WTC11 (cell line): ENCODE data around the gene HAUS6. TPM values are rescaled to one million over a fixed set of nuclear protein-coding genes. Genes with fewer than 3 reads are reported as not detected.

Source experiments
- ATAC-seq: fragments of 200-7000 bp; cut with Tn5 transposase; 2 replicates; pipeline ENCODE4 v1.10.0; 2021; ENCODE audit warnings: mild to moderate bottlenecking, moderate library complexity
- CTCF ChIA-PET: fragments of 300-600 bp; sonication (Branson Sonifier 250); formaldehyde crosslinking; loops from one replicate; lab custom pipeline; 2021; ENCODE audit warnings: antibody characterized with exemption; lab: Charles Lee
- POLR2A ChIA-PET: fragments of 350-600 bp; sonication (Branson Sonifier 250); formaldehyde crosslinking; loops from one replicate; lab custom pipeline; 2021; ENCODE audit warnings: antibody characterized with exemption; lab: Charles Lee
- DNase-seq: peaks from one replicate; pipeline ENCODE4 v3.0.0; 2021; ENCODE audit warnings: low spot score
- H3K27ac Mint-ChIP-seq: 2 replicates; pipeline ENCODE4 v1.8.0; 2021; ENCODE audit warnings: mixed read lengths
- H3K27me3 Mint-ChIP-seq: 2 replicates; pipeline ENCODE4 v1.8.0; 2021; ENCODE audit warnings: low read depth, mild to moderate bottlenecking, moderate library complexity, mixed read lengths
- H3K36me3 Mint-ChIP-seq: 2 replicates; pipeline ENCODE4 v1.8.0; 2021; ENCODE audit warnings: mixed read lengths
- H3K4me1 Mint-ChIP-seq: 2 replicates; pipeline ENCODE4 v1.8.0; 2022; ENCODE audit warnings: mixed read lengths
- H3K4me3 Mint-ChIP-seq: 2 replicates; pipeline ENCODE4 v1.8.0; 2021; ENCODE audit warnings: mild to moderate bottlenecking, moderate library complexity, mixed read lengths
- H3K9me3 Mint-ChIP-seq: 2 replicates; pipeline ENCODE4 v1.8.0; 2021; ENCODE audit warnings: mixed read lengths
- JUN ChIP-seq: sonication (generic); formaldehyde crosslinking; IDR thresholded peaks from 2 replicates; pipeline ENCODE4 v1.8.0; 2023; ENCODE audit warnings: mild to moderate bottlenecking, missing genetic modification reagents
- MYBL2 ChIP-seq: sonication (generic); formaldehyde crosslinking; IDR thresholded peaks from 2 replicates; pipeline ENCODE4 v1.8.1; 2023; ENCODE audit warnings: mild to moderate bottlenecking, moderate library complexity, missing genetic modification reagents
- NFYB ChIP-seq: sonication (generic); formaldehyde crosslinking; conservative IDR thresholded peaks from 2 replicates; pipeline ENCODE4 v1.8.0; 2022; ENCODE audit warnings: low read depth, missing genetic modification reagents
- NR3C1 ChIP-seq: sonication (generic); formaldehyde crosslinking; conservative IDR thresholded peaks from 2 replicates; pipeline ENCODE4 v1.8.1; 2023; ENCODE audit warnings: low read depth, mild to moderate bottlenecking, missing genetic modification reagents
- RORB ChIP-seq: fragments of 250-450 bp; sonication (Bioruptor Pico); IDR thresholded peaks from 2 replicates; pipeline ENCODE4 v1.9.0; 2021; ENCODE audit warnings: mild to moderate bottlenecking
- ZBTB21 ChIP-seq: sonication (generic); formaldehyde crosslinking; IDR thresholded peaks from 2 replicates; pipeline ENCODE4 v1.8.1; 2023; ENCODE audit warnings: mild to moderate bottlenecking, missing genetic modification reagents, borderline replicate concordance
- total RNA-seq: library from RNA; stranded (reverse); gene quantifications from 3 replicates; pipeline ENCODE4 v1.2.3, GENCODE V29; 2021
- TF ChIP-seq, protein P1 (sequence below): sonication (generic); formaldehyde crosslinking; IDR thresholded peaks from 2 replicates; pipeline ENCODE4 v1.8.1; 2022; ENCODE audit warnings: low read depth, mild to moderate bottlenecking, moderate library complexity, missing genetic modification reagents, borderline replicate concordance
- TF ChIP-seq, protein P2 (sequence below): sonication (generic); formaldehyde crosslinking; IDR thresholded peaks from 2 replicates; pipeline ENCODE4 v1.8.1; 2023; ENCODE audit warnings: mild to moderate bottlenecking, missing genetic modification reagents
- TF ChIP-seq, protein P3 (sequence below): sonication (generic); formaldehyde crosslinking; IDR thresholded peaks from 2 replicates; pipeline ENCODE4 v1.8.0; 2022; ENCODE audit warnings: missing genetic modification reagents

Gene HAUS6
- total RNA-seq, 1 experiment from 2014 or later: 43.3 TPM

DNA sequence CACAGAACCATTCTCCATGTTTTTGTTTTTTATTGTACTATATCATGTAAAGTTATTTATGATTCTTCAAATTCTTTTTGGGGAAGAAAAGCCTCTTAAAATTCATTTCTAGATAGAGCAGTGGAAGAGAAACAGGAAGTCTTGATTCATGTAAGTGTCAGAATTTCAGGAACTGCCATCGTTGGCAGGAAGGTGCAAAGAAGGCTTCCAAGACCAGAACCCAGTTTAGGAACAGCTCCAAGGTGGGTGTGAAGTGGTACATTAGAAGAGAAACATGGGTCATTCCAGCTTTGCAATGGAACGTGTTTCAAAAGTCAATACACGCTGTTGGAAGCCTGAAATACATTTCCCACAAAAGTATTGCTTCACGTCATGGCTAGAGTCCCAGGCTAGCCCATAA is 84.5 kb downstream of the HAUS6 start (continued):
- TF ChIP-seq, protein P1, sequence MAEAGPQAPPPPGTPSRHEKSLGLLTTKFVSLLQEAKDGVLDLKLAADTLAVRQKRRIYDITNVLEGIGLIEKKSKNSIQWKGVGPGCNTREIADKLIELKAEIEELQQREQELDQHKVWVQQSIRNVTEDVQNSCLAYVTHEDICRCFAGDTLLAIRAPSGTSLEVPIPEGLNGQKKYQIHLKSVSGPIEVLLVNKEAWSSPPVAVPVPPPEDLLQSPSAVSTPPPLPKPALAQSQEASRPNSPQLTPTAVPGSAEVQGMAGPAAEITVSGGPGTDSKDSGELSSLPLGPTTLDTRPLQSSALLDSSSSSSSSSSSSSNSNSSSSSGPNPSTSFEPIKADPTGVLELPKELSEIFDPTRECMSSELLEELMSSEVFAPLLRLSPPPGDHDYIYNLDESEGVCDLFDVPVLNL (CRISPR knock-in tag): no peak
- TF ChIP-seq, protein P2, sequence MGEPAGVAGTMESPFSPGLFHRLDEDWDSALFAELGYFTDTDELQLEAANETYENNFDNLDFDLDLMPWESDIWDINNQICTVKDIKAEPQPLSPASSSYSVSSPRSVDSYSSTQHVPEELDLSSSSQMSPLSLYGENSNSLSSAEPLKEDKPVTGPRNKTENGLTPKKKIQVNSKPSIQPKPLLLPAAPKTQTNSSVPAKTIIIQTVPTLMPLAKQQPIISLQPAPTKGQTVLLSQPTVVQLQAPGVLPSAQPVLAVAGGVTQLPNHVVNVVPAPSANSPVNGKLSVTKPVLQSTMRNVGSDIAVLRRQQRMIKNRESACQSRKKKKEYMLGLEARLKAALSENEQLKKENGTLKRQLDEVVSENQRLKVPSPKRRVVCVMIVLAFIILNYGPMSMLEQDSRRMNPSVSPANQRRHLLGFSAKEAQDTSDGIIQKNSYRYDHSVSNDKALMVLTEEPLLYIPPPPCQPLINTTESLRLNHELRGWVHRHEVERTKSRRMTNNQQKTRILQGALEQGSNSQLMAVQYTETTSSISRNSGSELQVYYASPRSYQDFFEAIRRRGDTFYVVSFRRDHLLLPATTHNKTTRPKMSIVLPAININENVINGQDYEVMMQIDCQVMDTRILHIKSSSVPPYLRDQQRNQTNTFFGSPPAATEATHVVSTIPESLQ (CRISPR knock-in tag): no peak
- no peak for TF ChIP-seq RORB
- TF ChIP-seq, protein P3, sequence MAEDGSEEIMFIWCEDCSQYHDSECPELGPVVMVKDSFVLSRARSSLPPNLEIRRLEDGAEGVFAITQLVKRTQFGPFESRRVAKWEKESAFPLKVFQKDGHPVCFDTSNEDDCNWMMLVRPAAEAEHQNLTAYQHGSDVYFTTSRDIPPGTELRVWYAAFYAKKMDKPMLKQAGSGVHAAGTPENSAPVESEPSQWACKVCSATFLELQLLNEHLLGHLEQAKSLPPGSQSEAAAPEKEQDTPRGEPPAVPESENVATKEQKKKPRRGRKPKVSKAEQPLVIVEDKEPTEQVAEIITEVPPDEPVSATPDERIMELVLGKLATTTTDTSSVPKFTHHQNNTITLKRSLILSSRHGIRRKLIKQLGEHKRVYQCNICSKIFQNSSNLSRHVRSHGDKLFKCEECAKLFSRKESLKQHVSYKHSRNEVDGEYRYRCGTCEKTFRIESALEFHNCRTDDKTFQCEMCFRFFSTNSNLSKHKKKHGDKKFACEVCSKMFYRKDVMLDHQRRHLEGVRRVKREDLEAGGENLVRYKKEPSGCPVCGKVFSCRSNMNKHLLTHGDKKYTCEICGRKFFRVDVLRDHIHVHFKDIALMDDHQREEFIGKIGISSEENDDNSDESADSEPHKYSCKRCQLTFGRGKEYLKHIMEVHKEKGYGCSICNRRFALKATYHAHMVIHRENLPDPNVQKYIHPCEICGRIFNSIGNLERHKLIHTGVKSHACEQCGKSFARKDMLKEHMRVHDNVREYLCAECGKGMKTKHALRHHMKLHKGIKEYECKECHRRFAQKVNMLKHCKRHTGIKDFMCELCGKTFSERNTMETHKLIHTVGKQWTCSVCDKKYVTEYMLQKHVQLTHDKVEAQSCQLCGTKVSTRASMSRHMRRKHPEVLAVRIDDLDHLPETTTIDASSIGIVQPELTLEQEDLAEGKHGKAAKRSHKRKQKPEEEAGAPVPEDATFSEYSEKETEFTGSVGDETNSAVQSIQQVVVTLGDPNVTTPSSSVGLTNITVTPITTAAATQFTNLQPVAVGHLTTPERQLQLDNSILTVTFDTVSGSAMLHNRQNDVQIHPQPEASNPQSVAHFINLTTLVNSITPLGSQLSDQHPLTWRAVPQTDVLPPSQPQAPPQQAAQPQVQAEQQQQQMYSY (CRISPR knock-in tag): no peak
- no peak for TF ChIP-seq MYBL2
- no peak for TF ChIP-seq JUN (CRISPR knock-in tag)
- TF ChIP-seq NFYB (CRISPR knock-in tag): no peak
- no peak for TF ChIP-seq NR3C1 (CRISPR knock-in tag)
- no peak for TF ChIP-seq ZBTB21

DNA sequence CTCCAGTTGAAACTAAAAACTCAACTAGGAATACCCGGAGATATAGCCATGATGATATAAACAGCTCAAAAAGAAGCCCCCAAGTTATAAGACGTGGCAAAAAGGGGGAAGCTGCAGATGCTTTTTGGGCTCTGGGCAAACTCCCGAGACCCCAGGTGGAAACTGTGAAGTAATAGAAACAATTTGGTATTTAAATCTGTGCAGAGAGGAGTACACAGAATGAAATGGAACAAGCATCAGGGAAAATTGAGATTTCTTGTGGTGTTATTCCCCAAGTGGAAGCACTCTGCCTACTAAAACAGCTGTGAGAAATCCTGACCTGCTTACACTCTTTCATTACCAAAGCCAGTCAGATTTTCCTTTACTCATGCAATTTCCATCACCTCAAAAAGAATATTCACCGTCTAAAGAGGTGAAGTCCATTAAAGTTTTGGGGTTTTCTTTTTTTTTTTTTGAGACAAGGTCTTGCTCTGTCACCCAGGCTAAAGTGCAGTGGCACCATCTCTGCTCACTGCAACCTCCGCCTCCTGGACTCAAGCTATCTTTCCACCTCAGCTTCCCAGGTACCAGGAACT is 93.2 kb downstream of the HAUS6 start:
- ATAC-seq: no peak
- peaks cover under 1% of the 10 kb centered on the region; the same call in 1 of the 2 replicates for H3K9me3 Mint-ChIP-seq
- DNase-seq: no peak
- H3K27ac Mint-ChIP-seq: no peak overlapping the region
- no peaks in the 10 kb centered on the region for H3K36me3 Mint-ChIP-seq
- no peaks in the 10 kb centered on the region for H3K4me1 Mint-ChIP-seq
- no peaks in the 10 kb centered on the region for H3K27me3 Mint-ChIP-seq
- no peak for TF ChIP-seq JUN (CRISPR knock-in tag)
- TF ChIP-seq, all 79 proteins: peak for 0
- H3K4me3 Mint-ChIP-seq: no peak overlapping the region
- ChIA-PET CTCF (interaction anchor here (0.7 to 1.1 kb wide), 4 partner anchors 456 to 1215 kb away, joined by 3 to 4 read pairs (median 4); no protein-coding TSS in a partner anchor), POLR2A (no interaction called here)

Other genes starting within 250 kb of the HAUS6 start
- 0.02 to 0.09 TPM (median 0.09 TPM) in 3 replicates for gene SAXO1, start 69.7 kb downstream of the HAUS6 start, total RNA-seq
- 48.0 to 50.1 TPM (median 48.7 TPM) in 3 replicates for gene RRAGA, start 53.5 kb downstream of the HAUS6 start, total RNA-seq
- 19.9 to 24.9 TPM (median 23.0 TPM) in 3 replicates for gene PLIN2, start 24.6 kb upstream of the HAUS6 start, total RNA-seq
- gene DENND4C, start 127.8 kb upstream of the HAUS6 start, total RNA-seq: 21.0 to 22.6 TPM (median 21.7 TPM) in 3 replicates